Neural cell (in vitro differentiated cells): ENCODE data around the gene DHRS7. TPM values are rescaled to one million over a fixed set of nuclear protein-coding genes. Genes with fewer than 3 reads are reported as not detected.

ENCODE experiments used
- H2AFZ ChIP-seq: fragments of 200-600, 300-800 bp; sonication (generic), shearing (Covaris generic); 2 replicates; pipeline ENCODE4 v1.6.0; 2014; ENCODE audit warnings: low read depth, mild to moderate bottlenecking, antibody characterized with exemption, low read length, moderate library complexity
- H3F3A ChIP-seq: fragments of 200-600 bp; shearing (Covaris generic); 2 replicates; pipeline ENCODE4 v1.6.1; 2016; ENCODE audit warnings: mild to moderate bottlenecking, moderate library complexity, mixed read lengths, antibody characterized with exemption, low read length; ENCODE audit not compliant: insufficient read depth, poor library complexity, severe bottlenecking
- H3K27ac ChIP-seq: fragments of 200-600, 300-800 bp; sonication (generic), shearing (Covaris generic); 2 replicates; pipeline ENCODE4 v1.5.1; 2014; ENCODE audit warnings: mild to moderate bottlenecking, low read length, moderate library complexity
- H3K27me3 ChIP-seq: fragments of 300-800, 200-600 bp; sonication (generic), shearing (Covaris generic); 2 replicates; pipeline ENCODE4 v1.6.0; 2014; ENCODE audit warnings: mild to moderate bottlenecking, low read depth, low read length, moderate library complexity; ENCODE audit not compliant: insufficient read depth
- H3K36me3 ChIP-seq: fragments of 300-800, 200-600 bp; sonication (generic), shearing (Covaris generic); 2 replicates; pipeline ENCODE4 v1.5.1; 2014; ENCODE audit warnings: mild to moderate bottlenecking, antibody characterized with exemption, low read length, moderate library complexity; ENCODE audit not compliant: insufficient read depth
- H3K4me2 ChIP-seq: fragments of 300-800, 200-600 bp; sonication (generic), shearing (Covaris generic); 2 replicates; pipeline ENCODE4 v1.6.0; 2014; ENCODE audit warnings: mild to moderate bottlenecking, low read length
- H3K4me3 ChIP-seq: fragments of 300-800, 200-600 bp; sonication (generic), shearing (Covaris generic); 2 replicates; pipeline ENCODE4 v1.5.1; 2014; ENCODE audit warnings: mild to moderate bottlenecking, low read length, moderate library complexity
- H3K79me2 ChIP-seq: fragments of 200-600 bp; shearing (Covaris generic); replicated peaks from 2 replicates; pipeline ENCODE4 v1.6.0; 2014; ENCODE audit warnings: mild to moderate bottlenecking, low read length, moderate library complexity; ENCODE audit not compliant: insufficient read depth
- H3K9ac ChIP-seq: fragments of 300-800, 200-600 bp; sonication (generic), shearing (Covaris generic); 2 replicates; pipeline ENCODE4 v1.6.1; 2016; ENCODE audit warnings: mild to moderate bottlenecking, low read length, mixed read lengths
- H3K9me2 ChIP-seq: fragments of 200-600 bp; shearing (Covaris generic); 2 replicates; pipeline ENCODE4 v1.6.1; 2016; ENCODE audit warnings: mild to moderate bottlenecking, low read length, mixed read lengths; ENCODE audit not compliant: insufficient read depth
- H3K9me3 ChIP-seq: fragments of 200-600, 300-800 bp; sonication (generic), shearing (Covaris generic); 2 replicates; pipeline ENCODE4 v1.6.1; 2016; ENCODE audit warnings: mild to moderate bottlenecking, mixed run types, low read length, moderate library complexity, mixed read lengths
- H4K20me1 ChIP-seq: fragments of 200-600 bp; shearing (Covaris generic); 2 replicates; pipeline ENCODE4 v1.6.1; 2016; ENCODE audit warnings: mild to moderate bottlenecking, mixed run types; ENCODE audit not compliant: insufficient read depth
- CTCF ChIP-seq: fragments of 450-650 bp; IDR thresholded peaks from 2 replicates; pipeline ENCODE4 v1.5.1; 2014; ENCODE audit warnings: antibody characterized with exemption, mild to moderate bottlenecking, moderate library complexity; ENCODE audit not compliant: poor library complexity, severe bottlenecking
- EP300 ChIP-seq: fragments of 450-650 bp; conservative IDR thresholded peaks from 2 replicates; pipeline ENCODE4 v1.6.1; 2014; ENCODE audit warnings: antibody characterized with exemption, mild to moderate bottlenecking, moderate library complexity; ENCODE audit not compliant: poor library complexity, severe bottlenecking
- EZH2 ChIP-seq: fragments of 200-600, 300-800 bp; shearing (Covaris generic), sonication (generic); IDR thresholded peaks from 2 replicates; pipeline ENCODE4 v1.6.1; 2014; ENCODE audit warnings: antibody characterized with exemption, low read length, borderline replicate concordance, mild to moderate bottlenecking; ENCODE audit not compliant: insufficient read depth, poor library complexity, severe bottlenecking
- POLR2AphosphoS5 ChIP-seq: IDR thresholded peaks from 2 replicates; pipeline ENCODE4 v1.6.1; 2012
- RAD21 ChIP-seq: fragments of 450-650 bp; conservative IDR thresholded peaks from 2 replicates; pipeline ENCODE4 v1.6.1; 2014; ENCODE audit warnings: antibody characterized with exemption, mild to moderate bottlenecking, moderate library complexity
- SMC3 ChIP-seq: fragments of 450-650 bp; conservative IDR thresholded peaks from 2 replicates; pipeline ENCODE4 v1.6.1; 2014; ENCODE audit warnings: antibody characterized with exemption, mild to moderate bottlenecking, moderate library complexity; ENCODE audit not compliant: poor library complexity
- polyA plus RNA-seq: library from polyadenylated mRNA; depleted of rRNA; stranded (reverse); fragments of >200 nt; gene quantifications from 2 replicates; pipeline ENCODE4 v1.2.3, GENCODE V29; 2014

The DHRS7 gene
- polyA plus RNA-seq, 1 donor from 2014 or later = 89.6 TPM

- Histone ChIP-seq H2AFZ (no peak overlapping the region), H3K27ac (no peak overlapping the region), H3F3A (no peaks in the 10 kb centered on the region), H3K27me3 (no peaks in the 10 kb centered on the region), H3K9me2 (no peaks in the 10 kb centered on the region), H3K9ac (no peak overlapping the region), H3K4me2 (no peak overlapping the region), H3K36me3 (no peaks in the 10 kb centered on the region), H3K79me2 (no peaks in the 10 kb centered on the region), H3K4me3 (no peak overlapping the region), H4K20me1 (no peaks in the 10 kb centered on the region), H3K9me3 (no peaks in the 10 kb centered on the region)
- no peak for TF ChIP-seq EP300
- no peak for TF ChIP-seq EZH2
- peak; percentile 84 for TF ChIP-seq SMC3
- peak; percentile 91 for TF ChIP-seq RAD21
- no peak for TF ChIP-seq POLR2AphosphoS5
- peak; percentile 92 for TF ChIP-seq CTCF
These were observed 19.1 kb upstream of the DHRS7 start for GRCh38 chr14:60184146-60184904.

- Histone ChIP-seq H3K27ac (no peak overlapping the region), H3K4me3 (no peak overlapping the region), H3K9me3 (no peaks in the 10 kb centered on the region), H3K9me2 (no peaks in the 10 kb centered on the region), H3K36me3 (no peaks in the 10 kb centered on the region), H2AFZ (no peak overlapping the region), H3K9ac (no peak overlapping the region), H3K4me2 (no peak overlapping the region), H3K79me2 (no peaks in the 10 kb centered on the region), H3K27me3 (no peaks in the 10 kb centered on the region), H3F3A (no peaks in the 10 kb centered on the region), H4K20me1 (no peaks in the 10 kb centered on the region)
- TF ChIP-seq EZH2 (no peak), POLR2AphosphoS5 (no peak), RAD21 (no peak), SMC3 (no peak), CTCF (no peak)
These were observed 18.5 kb upstream of the DHRS7 start for GRCh38 chr14:60183741-60184140.

- no peaks in the 10 kb centered on the region for H3K27me3 ChIP-seq
- H3K4me3 ChIP-seq = no peak overlapping the region
- no peaks in the 10 kb centered on the region for H4K20me1 ChIP-seq
- H3K4me2 ChIP-seq = no peak overlapping the region
- no peaks in the 10 kb centered on the region for H3F3A ChIP-seq
- no peak overlapping the region for H3K9ac ChIP-seq
- TF ChIP-seq EP300 (no peak), POLR2AphosphoS5 (no peak), EZH2 (no peak)
- no peaks in the 10 kb centered on the region for H3K36me3 ChIP-seq
- H3K9me2 ChIP-seq = no peaks in the 10 kb centered on the region
- H3K79me2 ChIP-seq = no peaks in the 10 kb centered on the region
- H3K9me3 ChIP-seq = no peaks in the 10 kb centered on the region
- no peak overlapping the region for H2AFZ ChIP-seq
- no peak overlapping the region for H3K27ac ChIP-seq
These were observed 17.9 kb upstream of the DHRS7 start for GRCh38 chr14:60183138-60183537.
